ENCODE data around the gene RALBP1. TPM values are rescaled to one million over a fixed set of nuclear protein-coding genes. Genes with fewer than 3 reads are reported as not detected.

Gene RALBP1
- total and polyA plus RNA-seq, 2 of the 8 experiments (the other 6 are each of a cell fraction or from before 2014, with no cell fraction given), result 40.3 to 67.8 TPM

DNA sequence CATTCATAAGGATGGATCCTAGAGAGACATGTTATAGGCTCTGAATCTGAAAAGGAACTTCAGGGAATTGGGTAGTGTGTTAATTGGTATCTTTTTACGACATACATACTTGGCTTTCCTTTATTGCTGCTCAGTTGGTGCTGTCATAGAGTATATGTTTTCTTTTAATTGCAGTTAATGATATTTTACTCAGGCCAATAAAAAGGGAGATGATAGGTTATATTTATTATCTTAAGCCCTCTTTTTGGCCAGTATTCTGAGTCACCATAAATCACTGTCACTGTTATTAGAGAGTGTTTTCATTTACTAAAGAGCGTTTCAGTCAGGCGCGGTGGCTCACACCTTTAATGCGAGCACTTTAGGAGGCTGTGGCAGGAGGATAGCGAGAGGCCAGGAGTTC lies 47.6 kb downstream of the RALBP1 start (continued):
- TF ChIP-seq, protein P1, sequence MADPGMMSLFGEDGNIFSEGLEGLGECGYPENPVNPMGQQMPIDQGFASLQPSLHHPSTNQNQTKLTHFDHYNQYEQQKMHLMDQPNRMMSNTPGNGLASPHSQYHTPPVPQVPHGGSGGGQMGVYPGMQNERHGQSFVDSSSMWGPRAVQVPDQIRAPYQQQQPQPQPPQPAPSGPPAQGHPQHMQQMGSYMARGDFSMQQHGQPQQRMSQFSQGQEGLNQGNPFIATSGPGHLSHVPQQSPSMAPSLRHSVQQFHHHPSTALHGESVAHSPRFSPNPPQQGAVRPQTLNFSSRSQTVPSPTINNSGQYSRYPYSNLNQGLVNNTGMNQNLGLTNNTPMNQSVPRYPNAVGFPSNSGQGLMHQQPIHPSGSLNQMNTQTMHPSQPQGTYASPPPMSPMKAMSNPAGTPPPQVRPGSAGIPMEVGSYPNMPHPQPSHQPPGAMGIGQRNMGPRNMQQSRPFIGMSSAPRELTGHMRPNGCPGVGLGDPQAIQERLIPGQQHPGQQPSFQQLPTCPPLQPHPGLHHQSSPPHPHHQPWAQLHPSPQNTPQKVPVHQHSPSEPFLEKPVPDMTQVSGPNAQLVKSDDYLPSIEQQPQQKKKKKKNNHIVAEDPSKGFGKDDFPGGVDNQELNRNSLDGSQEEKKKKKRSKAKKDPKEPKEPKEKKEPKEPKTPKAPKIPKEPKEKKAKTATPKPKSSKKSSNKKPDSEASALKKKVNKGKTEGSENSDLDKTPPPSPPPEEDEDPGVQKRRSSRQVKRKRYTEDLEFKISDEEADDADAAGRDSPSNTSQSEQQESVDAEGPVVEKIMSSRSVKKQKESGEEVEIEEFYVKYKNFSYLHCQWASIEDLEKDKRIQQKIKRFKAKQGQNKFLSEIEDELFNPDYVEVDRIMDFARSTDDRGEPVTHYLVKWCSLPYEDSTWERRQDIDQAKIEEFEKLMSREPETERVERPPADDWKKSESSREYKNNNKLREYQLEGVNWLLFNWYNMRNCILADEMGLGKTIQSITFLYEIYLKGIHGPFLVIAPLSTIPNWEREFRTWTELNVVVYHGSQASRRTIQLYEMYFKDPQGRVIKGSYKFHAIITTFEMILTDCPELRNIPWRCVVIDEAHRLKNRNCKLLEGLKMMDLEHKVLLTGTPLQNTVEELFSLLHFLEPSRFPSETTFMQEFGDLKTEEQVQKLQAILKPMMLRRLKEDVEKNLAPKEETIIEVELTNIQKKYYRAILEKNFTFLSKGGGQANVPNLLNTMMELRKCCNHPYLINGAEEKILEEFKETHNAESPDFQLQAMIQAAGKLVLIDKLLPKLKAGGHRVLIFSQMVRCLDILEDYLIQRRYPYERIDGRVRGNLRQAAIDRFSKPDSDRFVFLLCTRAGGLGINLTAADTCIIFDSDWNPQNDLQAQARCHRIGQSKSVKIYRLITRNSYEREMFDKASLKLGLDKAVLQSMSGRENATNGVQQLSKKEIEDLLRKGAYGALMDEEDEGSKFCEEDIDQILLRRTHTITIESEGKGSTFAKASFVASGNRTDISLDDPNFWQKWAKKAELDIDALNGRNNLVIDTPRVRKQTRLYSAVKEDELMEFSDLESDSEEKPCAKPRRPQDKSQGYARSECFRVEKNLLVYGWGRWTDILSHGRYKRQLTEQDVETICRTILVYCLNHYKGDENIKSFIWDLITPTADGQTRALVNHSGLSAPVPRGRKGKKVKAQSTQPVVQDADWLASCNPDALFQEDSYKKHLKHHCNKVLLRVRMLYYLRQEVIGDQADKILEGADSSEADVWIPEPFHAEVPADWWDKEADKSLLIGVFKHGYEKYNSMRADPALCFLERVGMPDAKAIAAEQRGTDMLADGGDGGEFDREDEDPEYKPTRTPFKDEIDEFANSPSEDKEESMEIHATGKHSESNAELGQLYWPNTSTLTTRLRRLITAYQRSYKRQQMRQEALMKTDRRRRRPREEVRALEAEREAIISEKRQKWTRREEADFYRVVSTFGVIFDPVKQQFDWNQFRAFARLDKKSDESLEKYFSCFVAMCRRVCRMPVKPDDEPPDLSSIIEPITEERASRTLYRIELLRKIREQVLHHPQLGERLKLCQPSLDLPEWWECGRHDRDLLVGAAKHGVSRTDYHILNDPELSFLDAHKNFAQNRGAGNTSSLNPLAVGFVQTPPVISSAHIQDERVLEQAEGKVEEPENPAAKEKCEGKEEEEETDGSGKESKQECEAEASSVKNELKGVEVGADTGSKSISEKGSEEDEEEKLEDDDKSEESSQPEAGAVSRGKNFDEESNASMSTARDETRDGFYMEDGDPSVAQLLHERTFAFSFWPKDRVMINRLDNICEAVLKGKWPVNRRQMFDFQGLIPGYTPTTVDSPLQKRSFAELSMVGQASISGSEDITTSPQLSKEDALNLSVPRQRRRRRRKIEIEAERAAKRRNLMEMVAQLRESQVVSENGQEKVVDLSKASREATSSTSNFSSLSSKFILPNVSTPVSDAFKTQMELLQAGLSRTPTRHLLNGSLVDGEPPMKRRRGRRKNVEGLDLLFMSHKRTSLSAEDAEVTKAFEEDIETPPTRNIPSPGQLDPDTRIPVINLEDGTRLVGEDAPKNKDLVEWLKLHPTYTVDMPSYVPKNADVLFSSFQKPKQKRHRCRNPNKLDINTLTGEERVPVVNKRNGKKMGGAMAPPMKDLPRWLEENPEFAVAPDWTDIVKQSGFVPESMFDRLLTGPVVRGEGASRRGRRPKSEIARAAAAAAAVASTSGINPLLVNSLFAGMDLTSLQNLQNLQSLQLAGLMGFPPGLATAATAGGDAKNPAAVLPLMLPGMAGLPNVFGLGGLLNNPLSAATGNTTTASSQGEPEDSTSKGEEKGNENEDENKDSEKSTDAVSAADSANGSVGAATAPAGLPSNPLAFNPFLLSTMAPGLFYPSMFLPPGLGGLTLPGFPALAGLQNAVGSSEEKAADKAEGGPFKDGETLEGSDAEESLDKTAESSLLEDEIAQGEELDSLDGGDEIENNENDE (IDR thresholded peaks at IDR 0.05; ENCODE audit: insufficient replicate concordance, low read length), result no peak
- TF ChIP-seq KDM5A (IDR thresholded peaks at IDR 0.05; ENCODE audit: low read length) (no peak), POLR2A (IDR thresholded peaks at IDR 0.05; ENCODE audit: control extremely low read depth in 1 of 2, low read depth in 2 of 2, low read length in 2 of 2) (no peak), SP4 (IDR thresholded peaks at IDR 0.05; ENCODE audit: low read length) (no peak), SP2 (IDR thresholded peaks at IDR 0.05; ENCODE audit: low read length) (no peak), GTF2F1 (IDR thresholded peaks at IDR 0.05; ENCODE audit: borderline replicate concordance, low read depth, low read length) (no peak), HDAC6 (IDR thresholded peaks at IDR 0.05; ENCODE audit: low read depth, low read length) (no peak), ASH2L (IDR thresholded peaks at IDR 0.05; ENCODE audit: low read length) (no peak), EGR1 (IDR thresholded peaks at IDR 0.05; ENCODE audit: borderline replicate concordance, low read depth, low read length) (no peak)
- TF ChIP-seq, protein P2, sequence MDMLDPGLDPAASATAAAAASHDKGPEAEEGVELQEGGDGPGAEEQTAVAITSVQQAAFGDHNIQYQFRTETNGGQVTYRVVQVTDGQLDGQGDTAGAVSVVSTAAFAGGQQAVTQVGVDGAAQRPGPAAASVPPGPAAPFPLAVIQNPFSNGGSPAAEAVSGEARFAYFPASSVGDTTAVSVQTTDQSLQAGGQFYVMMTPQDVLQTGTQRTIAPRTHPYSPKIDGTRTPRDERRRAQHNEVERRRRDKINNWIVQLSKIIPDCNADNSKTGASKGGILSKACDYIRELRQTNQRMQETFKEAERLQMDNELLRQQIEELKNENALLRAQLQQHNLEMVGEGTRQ (IDR thresholded peaks at IDR 0.05; ENCODE audit: low read length), result no peak

Measured in H1 (cell line).